HCT116 (cell line): ENCODE data around the gene OR51E2. TPM values are rescaled to one million over a fixed set of nuclear protein-coding genes. Genes with fewer than 3 reads are reported as not detected.

Source experiments
- ATAC-seq: fragments of 200-7000 bp; cut with Tn5 transposase; 2 replicates; pipeline ENCODE4 v1.9.1; 2020; ENCODE audit warnings: mild to moderate bottlenecking, moderate library complexity
- BruUV-seq: library from RNA; stranded (reverse); fragments of 400-500 nt; replicated peaks from 2 replicates; lab custom pipeline; 2021; lab: Mats Ljungman, UMichigan
- CTCF ChIA-PET: fragments of 300-600 bp; sonication (Branson Sonifier 250); formaldehyde crosslinking; loops from one replicate; lab custom pipeline; 2021; ENCODE audit warnings: antibody characterized with exemption; lab: Charles Lee
- POLR2A ChIA-PET: fragments of 300-600, 350-600 bp; sonication (Branson Sonifier 250); formaldehyde crosslinking; loops from one replicate; lab custom pipeline; 2021; ENCODE audit warnings: antibody characterized with exemption; lab: Charles Lee
- RAD21 ChIA-PET, 2 experiments: fragments of 300-600 bp; sonication (Branson Sonifier 250); formaldehyde crosslinking; loops; one replicate each; lab custom pipeline; 2023; ENCODE audit warnings: low total read pairs in 2 of 2; ENCODE audit not compliant: uncharacterized antibody in 2 of 2, unreplicated experiment in 2 of 2, low non-redundant PET in 1 of 2; lab: Charles Lee
- DNase-seq: peaks from one replicate; pipeline ENCODE4 v3.0.0-alpha.2; 2010; ENCODE audit warnings: low read depth, low spot score
- H2AFZ ChIP-seq: fragments of 200-600 bp; shearing (Covaris generic), sonication (generic); 2 replicates; pipeline ENCODE4 v1.6.1; 2017; ENCODE audit warnings: low read depth, mixed run types, mixed read lengths, antibody characterized with exemption, low read length; ENCODE audit not compliant: poor library complexity, severe bottlenecking
- H3K27ac ChIP-seq: 2 replicates; pipeline ENCODE4 v1.5.1; 2012; ENCODE audit warnings: low read depth, low read length
- H3K27me3 ChIP-seq: fragments of 200-600 bp; sonication (generic); 2 replicates; pipeline ENCODE4 v1.6.1; 2016; ENCODE audit warnings: mixed run types, low read length, mixed read lengths; ENCODE audit not compliant: insufficient read depth
- H3K36me3 ChIP-seq, 2 experiments: fragments of 200-500 bp in 1 of 2; fragments of 200-600 bp in 1 of 2; sonication (Bioruptor generic) in 1 of 2; sonication (generic) in 1 of 2; 2 replicates each; pipeline versions ENCODE4 v1.5.1 to v1.6.1; 2014 to 2016; ENCODE audit warnings: low read length in 2 of 2, inconsistent platforms in 1 of 2, mixed read lengths in 1 of 2, mixed run types in 1 of 2; ENCODE audit not compliant: insufficient read depth in 2 of 2, control insufficient read depth in 1 of 2
- H3K4me1 ChIP-seq, 2 experiments: fragments of 200-600 bp in 1 of 2; sonication (generic) in 1 of 2; 2 replicates each; pipeline versions ENCODE4 v1.5.1 to v1.6.1; 2012 to 2017; ENCODE audit warnings: low read length in 2 of 2, inconsistent platforms in 1 of 2, mild to moderate bottlenecking in 1 of 2, mixed read lengths in 1 of 2, mixed run types in 1 of 2, moderate library complexity in 1 of 2; ENCODE audit not compliant: insufficient read depth in 2 of 2, control insufficient read depth in 1 of 2
- H3K4me2 ChIP-seq: fragments of 200-600 bp; sonication (generic); 2 replicates; pipeline ENCODE4 v1.6.1; 2017; ENCODE audit warnings: mixed run types, low read length, mixed read lengths
- H3K4me3 ChIP-seq, 2 experiments: fragments of 200-600 bp in 1 of 2; sonication (generic) in 1 of 2; replicated peaks in 1 of 2; 2 replicates each; pipeline ENCODE4 v1.5.1; 2011 to 2016; ENCODE audit warnings: low read length in 2 of 2, control low read depth in 1 of 2, low read depth in 1 of 2, mild to moderate bottlenecking in 1 of 2, mixed read lengths in 1 of 2, mixed run types in 1 of 2
- H3K79me2 ChIP-seq: fragments of 200-600 bp; sonication (generic); 2 replicates; pipeline ENCODE4 v1.6.1; 2017; ENCODE audit warnings: mild to moderate bottlenecking, mixed run types, low read length, moderate library complexity, mixed read lengths; ENCODE audit not compliant: insufficient read depth
- H3K9ac ChIP-seq: fragments of 200-600 bp; sonication (generic); 2 replicates; pipeline ENCODE4 v1.6.1; 2016; ENCODE audit warnings: low read length, mixed read lengths
- H3K9me2 ChIP-seq: fragments of 200-600 bp; sonication (generic), shearing (Covaris generic); 2 replicates; pipeline ENCODE4 v1.6.1; 2017; ENCODE audit warnings: mixed run types, mild to moderate bottlenecking, moderate library complexity; ENCODE audit not compliant: insufficient read depth
- H3K9me3 ChIP-seq, 2 experiments: fragments of 200-500 bp in 1 of 2; fragments of 200-600 bp in 1 of 2; sonication (Bioruptor generic) in 1 of 2; sonication (generic) in 1 of 2; 2 replicates each; pipeline ENCODE4 v1.6.1; 2014 to 2017; ENCODE audit warnings: low read length in 2 of 2, mixed read lengths in 2 of 2, inconsistent platforms in 1 of 2, low read depth in 1 of 2, mild to moderate bottlenecking in 1 of 2, mixed run types in 1 of 2, moderate library complexity in 1 of 2; ENCODE audit not compliant: control insufficient read depth in 1 of 2, insufficient read depth in 1 of 2
- H4K20me1 ChIP-seq: fragments of 200-600 bp; sonication (generic), shearing (Covaris generic); 2 replicates; pipeline ENCODE4 v1.6.1; 2017; ENCODE audit warnings: mixed run types, mild to moderate bottlenecking, moderate library complexity; ENCODE audit not compliant: insufficient read depth
- ATF3 ChIP-seq: IDR thresholded peaks from 2 replicates; pipeline ENCODE4 v1.6.1; 2012
- CBX3 ChIP-seq: IDR thresholded peaks from 2 replicates; pipeline ENCODE4 v1.6.1; 2012; ENCODE audit warnings: low read depth
- FOSL1 ChIP-seq: IDR thresholded peaks from 2 replicates; pipeline ENCODE4 v1.6.1; 2012; ENCODE audit warnings: low read depth
- MAX ChIP-seq: IDR thresholded peaks from 2 replicates; pipeline ENCODE4 v1.6.1; 2012
- POLR2A ChIP-seq: IDR thresholded peaks from 2 replicates; pipeline ENCODE4 v1.7.0; 2011; ENCODE audit warnings: borderline replicate concordance; ENCODE audit not compliant: insufficient read depth, insufficient read length; ENCODE audit errors: extremely low read depth
- REST ChIP-seq: IDR thresholded peaks from 2 replicates; pipeline ENCODE4 v1.6.1; 2012; ENCODE audit warnings: low read depth
- SP1 ChIP-seq: IDR thresholded peaks from 2 replicates; pipeline ENCODE4 v1.6.1; 2012; ENCODE audit warnings: low read depth
- SRF ChIP-seq: IDR thresholded peaks from 2 replicates; pipeline ENCODE4 v1.6.1; 2012; ENCODE audit warnings: low read depth
- ZFX ChIP-seq: fragments of 450-650 bp; IDR thresholded peaks from 2 replicates; pipeline ENCODE4 v1.6.1; 2017
- intact Hi-C: fragments of 100-400 bp; cut with micrococcal nuclease; formaldehyde crosslinking; loops from 2 replicates; pipeline ENCODE4 v1.10.0; 2022
- total RNA-seq: library from RNA; stranded (reverse); gene quantifications from one replicate; pipeline ENCODE4 v1.2.1, GENCODE V29; 2021; ENCODE audit not compliant: unreplicated experiment

The OR51E2 gene
- total RNA-seq, 1 experiment from 2014 or later = not detected

GRCh38 chr11:4673781-4674180, 23.9 kb downstream of the OR51E2 start:
- no peak overlapping the region for H3K9ac ChIP-seq
- no TSS peak for BruUV-seq
- CTCF ChIA-PET = no interaction called here

More at GRCh38 chr11:4673781-4674180, 23.9 kb downstream of the OR51E2 start:
- DNase-seq (no peak), ATAC-seq (no peak)
- H3K4me3 ChIP-seq = no peak overlapping the region
- no peaks in the 10 kb centered on the region for H3K79me2 ChIP-seq
- no peak for TF ChIP-seq CBX3
- no peak for TF ChIP-seq POLR2A
- TF ChIP-seq SP1 = no peak
- TF ChIP-seq MAX = no peak
- TF ChIP-seq FOSL1 = no peak
- TF ChIP-seq ATF3 = no peak
- no peak for TF ChIP-seq REST
- TF ChIP-seq SRF = no peak
- TF ChIP-seq ZFX = no peak
- H3K27me3 ChIP-seq = peaks cover 39% of the 10 kb centered on the region
- no peak overlapping the region for H3K27ac ChIP-seq
- intact Hi-C loops = no loop called here
- POLR2A ChIA-PET = no interaction called here
- H3K4me2 ChIP-seq = no peak overlapping the region
- RAD21 ChIA-PET = no interaction called here
- H3K36me3 ChIP-seq = no peaks in the 10 kb centered on the region
- no peaks in the 10 kb centered on the region for H3K9me2 ChIP-seq
- no peaks in the 10 kb centered on the region for H4K20me1 ChIP-seq
- H3K4me1 ChIP-seq = no peaks in the 10 kb centered on the region
- no peaks in the 10 kb centered on the region for H3K9me3 ChIP-seq
- H2AFZ ChIP-seq = no peak overlapping the region
